GM19238 (cell line): ENCODE results near the gene SRCAP.

ENCODE experiments used
- DNase-seq: peaks from one replicate; pipeline ENCODE4 v3.0.0; 2011; ENCODE audit warnings: low spot score; ENCODE audit not compliant: insufficient read length

Gene SRCAP

DNA sequence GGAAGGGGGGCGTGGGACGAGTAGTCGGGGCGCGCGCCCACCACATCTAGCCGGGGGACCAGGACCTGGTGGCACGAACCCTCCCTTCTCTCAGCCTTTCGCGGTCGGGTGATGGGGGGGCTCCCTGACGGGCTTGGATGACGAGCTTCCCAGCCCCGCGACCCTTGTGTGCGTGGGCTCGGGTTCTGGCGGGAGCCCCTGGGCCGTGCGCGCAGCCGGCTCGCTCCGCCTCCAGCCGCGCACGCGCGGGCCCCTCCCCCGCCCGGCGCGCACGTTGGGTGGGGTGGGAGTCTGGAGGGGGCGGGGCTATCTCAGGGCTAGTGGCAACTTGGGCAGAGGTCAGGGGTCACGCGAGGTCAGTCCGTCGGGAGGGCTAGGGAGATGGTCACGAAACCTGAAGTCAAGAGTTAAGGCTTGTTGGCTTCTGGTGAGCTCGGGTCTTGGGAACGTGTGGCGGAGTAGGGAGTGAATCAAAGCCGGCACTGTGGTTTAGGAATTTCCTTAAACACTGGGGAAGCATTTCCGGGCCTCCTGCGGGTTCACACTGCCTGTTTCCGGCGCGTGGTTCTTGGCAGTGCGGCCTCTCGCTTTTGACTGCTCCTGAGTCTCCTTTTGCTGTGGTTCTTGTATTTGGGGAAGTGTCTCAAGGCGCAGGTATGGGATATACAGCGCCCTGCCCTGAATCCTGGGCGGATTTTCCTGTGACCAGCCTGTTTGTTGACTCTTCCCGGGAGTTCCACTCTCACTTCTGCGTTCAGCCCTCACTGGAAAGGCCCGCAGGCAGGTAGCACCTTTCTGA lies at the start of gene SRCAP:
Gene SRCAP (plus strand): TSS at position 356 of the 799 bp plus-strand sequence. CDS start 1,654 bp downstream, outside the sequence.
- peak; percentile 83 for DNase-seq

DNA sequence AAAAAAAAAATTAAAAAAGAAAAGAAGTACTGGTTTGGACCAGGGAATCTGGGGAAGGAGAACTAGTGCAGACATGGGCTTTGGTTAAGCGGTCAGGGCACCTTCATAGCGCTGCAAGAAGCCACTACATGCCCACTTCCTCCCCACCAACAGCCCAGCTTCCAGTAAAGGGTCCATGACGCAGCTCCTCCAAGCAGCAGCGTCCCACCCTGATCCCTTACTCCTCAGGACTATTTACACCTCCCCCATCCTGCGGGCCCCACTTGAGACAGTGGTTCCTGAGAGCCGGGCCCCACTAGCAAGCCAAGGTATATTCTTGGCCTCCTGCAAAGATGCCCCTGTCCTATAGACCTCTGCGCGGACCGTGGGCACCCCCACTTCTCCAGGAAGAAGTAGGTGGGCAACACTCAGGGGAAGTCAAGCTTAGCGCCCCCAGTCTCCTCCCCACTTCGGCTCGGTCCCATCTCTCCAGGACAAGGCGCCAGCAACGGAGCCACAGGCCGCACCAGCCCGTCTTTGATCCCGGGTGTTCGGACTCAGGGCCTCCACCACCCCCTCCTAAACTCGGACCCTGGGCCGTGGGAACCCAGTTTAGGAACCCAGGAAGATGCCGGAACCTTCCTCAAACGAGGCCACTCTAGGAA lies 49.1 kb upstream of the SRCAP start:
- no peak for DNase-seq

DNA sequence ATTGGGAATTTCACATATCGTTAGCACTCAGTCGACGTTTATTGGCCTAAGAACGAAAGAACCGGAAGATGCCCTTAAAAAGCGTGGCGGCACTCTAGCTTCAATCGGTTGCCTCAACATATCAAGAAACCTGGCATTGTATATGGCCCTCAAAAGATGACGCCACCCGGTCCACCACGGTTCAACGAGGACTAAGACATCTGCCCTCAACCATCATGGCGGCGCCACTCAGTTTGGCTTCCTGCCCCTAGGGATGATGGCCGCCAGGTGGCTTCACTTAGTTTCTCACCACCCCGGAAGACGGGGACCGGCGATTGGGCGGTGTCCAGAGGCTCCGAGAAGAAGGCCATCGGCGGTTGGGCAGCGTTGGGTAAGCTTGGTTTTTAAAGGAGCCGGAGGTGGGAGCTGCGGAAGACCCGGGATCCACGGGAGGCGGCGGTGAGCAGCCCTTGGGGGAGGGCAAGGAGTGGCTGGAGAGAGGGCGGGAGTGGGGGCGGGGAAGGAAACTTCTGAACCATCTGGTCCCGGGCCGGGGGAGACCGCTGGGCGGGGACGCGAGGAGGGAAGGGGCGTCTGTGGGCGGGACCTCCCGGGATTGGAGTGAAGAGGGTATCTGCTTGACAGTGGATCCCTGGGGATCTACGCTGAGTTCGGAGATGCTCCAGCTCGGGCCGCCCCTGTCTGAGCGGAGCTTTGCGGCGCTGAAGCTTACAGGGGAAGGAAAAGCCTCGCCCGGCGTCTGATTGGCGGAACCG lies 48.4 kb upstream of the SRCAP start, which contains the start of gene PRR14:
Gene PRR14 (plus strand): TSS at position 592 of the 755 bp plus-strand sequence. CDS start 686 bp downstream, outside the sequence.
- DNase-seq = peak; percentile 92

DNA sequence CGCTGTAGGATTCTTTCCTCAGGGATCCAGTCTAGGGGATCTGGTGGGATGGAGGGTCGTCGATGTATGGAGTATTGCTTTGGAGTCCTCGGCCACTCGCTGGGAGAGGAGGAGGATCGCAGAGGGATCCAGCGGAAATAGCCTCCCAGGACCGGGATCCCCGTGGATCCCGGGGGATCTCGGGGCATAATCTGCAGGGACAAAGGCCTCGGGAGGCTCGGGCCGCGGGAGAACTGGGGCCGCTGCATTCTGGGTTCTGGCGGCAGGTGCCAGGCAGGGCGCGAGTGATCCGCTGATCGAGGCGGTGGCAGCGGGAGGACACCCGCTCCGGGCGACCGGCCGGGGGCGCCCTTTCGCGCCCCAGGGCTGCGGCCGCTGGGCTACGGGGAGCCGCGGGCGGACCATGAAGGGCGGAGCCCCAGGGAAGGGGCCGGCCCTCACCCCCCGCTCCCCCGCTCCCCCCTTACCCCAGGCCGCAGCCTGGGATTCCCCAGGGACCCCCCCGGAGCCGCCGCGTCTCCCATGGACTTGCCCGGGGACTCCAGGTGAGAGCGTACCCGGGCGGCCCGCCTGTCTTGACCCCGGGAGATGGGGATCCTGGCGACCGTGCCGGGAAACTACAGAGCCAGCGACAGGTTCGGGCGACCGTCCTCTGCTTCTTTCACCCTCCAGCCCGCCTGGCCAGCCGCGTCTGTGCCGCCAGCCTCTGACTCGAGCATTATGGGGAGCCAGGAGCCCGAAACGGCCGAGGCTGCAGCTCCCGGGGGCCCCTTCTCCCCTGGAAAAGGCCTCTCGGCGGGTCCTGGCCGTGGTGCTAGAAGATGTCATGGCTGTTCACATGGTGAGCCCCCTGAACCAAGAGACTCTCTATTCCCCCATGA lies 47.6 kb upstream of the SRCAP start:
- peak; percentile 89 for DNase-seq

DNA sequence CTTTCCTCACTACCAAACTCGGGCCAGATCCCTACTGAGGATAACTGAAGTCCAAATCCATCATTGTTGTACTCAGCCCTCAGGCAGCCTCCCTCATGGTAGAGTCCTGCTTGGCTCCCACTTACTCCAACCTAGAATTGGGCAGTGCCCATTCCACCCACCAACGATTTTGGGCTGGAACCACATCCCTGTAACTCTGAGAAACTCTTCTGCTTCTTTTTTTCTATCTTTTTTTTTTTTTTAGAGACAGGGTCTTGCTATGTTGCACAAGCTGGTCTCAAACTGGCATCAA lies 47.0 kb upstream of the SRCAP start:
- DNase-seq = no peak

DNA sequence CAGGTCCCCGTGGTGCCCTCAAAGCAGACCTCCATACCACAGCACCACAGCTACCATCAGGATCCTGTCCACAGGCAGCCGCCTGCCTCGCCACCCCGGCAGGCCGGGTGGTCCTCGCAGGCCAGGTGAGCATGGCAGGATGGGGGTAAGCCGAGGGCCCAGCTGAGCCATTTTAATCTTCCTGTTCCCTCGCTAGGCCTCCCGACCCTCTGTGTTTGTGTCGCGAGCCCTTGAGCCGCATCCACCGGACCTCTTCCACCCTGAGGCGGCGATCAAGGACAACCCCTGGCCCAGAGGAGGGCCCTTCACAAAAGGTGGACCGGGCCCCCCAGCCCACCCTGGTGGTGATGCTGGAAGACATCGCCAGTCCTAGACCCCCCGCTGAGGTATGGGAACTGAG lies 46.3 kb upstream of the SRCAP start:
- DNase-seq = no peak

DNA sequence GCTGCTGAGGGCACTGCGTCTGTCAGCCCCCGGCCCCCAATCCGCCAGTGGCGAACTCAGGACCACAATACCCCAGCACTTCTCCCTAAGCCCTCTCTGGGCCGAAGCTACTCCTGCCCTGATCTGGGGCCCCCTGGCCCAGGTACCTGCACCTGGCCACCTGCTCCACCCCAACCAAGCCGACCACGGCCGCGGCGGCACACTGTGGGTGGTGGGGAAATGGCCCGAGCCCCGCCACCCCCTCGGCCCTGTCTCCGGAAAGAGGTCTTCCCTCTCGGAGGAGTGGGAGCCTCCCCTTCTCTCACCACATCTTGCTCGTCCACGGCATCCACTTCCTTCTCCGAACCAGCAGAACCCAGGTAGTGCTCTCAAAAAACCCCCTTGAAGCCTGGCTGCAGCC lies 44.1 kb upstream of the SRCAP start:
- DNase-seq = no peak

DNA sequence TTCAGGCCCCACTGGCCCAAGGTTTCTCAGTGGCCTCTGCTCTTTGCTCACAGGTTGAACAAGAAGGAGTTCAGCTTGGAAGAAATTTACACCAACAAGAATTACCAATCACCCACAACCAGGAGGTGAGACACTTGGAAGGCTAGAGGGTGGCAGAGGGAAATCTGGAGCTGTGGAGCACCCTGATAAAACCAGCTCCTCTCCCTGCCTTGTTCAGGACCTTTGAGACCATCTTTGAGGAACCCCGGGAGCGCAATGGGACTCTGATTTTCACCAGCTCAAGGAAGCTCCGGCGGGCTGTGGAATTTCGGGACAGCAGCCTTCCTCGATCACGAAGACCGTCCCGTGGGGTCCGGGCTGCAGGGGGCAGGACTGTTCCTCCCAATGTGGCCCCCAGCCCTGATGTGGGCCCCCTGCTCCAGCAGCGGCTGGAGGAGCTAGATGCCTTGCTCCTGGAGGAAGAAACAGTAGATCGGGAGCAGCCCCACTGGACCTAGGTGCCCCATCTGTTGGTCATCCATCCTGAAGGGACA lies 43.1 kb upstream of the SRCAP start:
- no peak for DNase-seq

DNA sequence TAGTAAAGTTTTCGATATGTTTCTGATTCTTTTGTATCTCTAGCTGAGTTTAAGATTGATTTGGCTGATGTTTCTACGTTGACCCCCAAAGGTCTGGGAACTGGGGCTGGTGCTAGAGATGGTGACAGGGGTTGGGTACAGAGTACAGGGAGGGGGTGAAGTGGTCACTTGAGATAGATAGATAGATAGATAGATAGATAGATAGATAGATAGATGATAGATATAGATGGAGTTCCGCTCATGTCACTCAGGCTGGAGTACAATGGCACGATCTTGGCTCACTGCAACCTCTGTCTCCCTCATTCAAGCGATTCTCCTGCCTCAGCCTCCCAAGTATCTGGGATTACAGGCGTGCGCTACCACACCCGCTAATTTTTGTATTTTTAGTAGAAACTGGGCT lies 42.6 kb upstream of the SRCAP start:
- DNase-seq = no peak

DNA sequence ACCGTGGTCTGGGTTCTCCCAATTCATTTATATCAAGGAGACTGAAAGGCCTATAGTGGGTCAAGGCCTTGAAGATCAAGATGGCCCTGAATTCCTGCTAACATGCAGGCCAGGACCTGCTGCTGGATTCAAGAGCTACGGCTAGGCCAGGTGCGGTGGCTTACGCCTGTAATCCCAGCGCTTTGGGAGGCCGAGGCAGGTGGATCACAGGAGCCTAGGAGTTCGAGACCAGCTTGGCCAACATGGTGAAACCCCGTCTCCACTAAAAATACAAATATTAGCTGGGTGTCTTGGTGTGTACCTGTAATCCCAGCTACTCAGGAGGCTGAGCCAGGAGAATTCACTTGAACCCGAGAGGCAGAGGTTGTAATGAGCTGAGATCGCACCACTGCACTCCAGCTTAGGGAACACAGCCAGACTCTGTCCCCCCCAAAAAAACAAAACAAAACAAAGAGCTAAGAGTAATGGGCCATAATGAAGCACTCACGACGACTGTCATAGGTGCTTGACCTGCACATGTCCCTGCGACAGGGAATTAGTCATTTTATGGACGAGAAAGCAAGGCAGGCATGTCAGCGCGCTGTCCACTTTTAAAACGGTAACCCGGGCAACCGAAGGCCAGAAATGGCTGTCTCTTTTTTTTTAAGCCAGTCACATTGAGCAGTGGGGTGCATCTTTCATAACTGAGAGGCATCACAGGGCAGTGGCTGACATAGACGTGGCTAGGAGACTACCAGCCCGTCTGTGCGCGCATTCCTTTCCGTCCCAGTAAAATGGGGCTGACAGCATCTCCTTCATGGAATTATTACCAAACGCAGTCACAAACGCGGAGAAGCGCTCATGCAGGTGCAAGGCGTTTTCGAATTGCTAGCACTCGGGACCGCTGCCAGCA lies 41.8 kb upstream of the SRCAP start:
- DNase-seq = no peak

DNA sequence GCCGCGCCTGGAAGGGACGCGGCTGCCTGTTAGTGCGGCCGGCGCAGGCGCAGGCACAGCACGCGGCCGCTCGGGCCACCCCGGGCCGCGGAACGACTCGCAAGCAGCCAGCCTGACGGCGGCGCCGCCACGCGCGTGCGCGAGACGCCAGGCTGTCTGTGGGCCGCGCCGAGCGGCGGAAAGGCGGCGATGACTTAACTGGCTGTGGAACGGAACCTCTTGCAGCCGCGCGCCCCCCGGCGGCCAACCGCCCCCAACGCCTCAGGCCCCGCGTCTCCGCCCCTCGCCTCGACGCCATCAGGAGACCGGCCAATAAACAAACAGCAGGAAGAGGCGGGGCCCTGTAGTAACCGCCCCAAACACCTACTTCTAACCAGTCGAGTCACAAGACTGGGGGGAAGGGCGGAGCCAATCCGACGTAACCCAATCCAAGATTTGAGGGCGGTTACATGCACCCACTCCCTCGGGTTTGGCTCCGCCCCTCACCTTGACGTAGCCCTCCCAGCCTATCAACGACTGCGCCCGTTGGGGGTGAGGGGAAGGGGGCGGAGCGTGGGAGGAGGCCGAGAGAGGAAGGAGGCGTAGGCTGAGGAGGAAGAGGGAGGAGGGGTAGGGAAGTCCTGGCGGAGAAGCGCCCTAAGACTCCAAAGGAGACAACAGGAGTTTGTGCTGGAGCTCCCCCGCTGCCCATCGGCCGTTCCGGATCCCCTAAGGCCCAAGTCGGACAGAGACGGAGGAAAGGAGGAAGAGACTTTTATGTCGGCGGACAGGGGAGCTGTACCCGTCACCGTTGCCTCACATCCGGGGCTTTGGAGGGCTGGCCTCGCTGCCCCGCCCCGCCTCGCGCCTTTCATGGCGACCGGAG lies 40.9 kb upstream of the SRCAP start, which contains the start of gene FBRS:
Gene FBRS (plus strand): TSS at position 566 of the 865 bp plus-strand sequence. CDS start 1,088 bp downstream, outside the sequence.
- peak; percentile 94 for DNase-seq

DNA sequence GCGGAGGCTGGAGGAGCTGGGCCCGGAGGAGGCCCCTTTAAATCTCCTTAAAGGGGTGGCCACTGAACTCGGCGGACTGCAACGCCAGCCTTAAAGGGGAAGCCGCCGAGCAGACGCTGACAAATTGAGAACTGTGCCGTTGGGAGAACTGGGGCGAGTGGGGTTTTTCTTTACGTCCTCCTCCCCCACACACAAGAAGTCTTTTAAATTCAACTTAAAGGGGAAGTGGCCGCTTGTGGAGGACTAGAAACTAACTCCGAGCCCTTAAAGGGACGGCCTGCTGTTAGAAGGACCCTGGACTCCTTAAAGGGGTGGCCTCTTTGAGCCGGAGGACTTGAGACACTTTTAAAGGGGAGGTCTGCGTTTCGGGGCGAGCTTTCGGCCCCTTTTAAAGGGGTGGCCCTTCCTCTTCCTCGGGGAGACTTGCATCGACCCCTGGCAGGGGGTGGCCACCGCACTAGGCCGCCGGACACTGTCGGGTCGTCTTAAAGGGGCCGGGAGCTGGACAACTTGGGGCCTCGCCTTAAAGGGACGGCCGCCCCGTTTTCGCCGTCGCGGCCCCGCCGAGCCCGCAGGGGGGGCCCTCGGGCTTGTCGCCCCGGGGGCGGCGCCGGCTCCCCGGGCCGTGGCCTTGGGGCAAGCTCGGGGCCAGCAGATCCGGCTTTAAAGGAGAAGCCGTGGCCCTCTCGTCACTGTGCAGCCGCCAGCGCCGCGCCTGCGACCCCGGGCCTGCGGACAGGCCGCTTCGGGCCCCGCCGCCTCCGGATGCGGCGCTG lies 40.1 kb upstream of the SRCAP start:
- peak; percentile 79 for DNase-seq

DNA sequence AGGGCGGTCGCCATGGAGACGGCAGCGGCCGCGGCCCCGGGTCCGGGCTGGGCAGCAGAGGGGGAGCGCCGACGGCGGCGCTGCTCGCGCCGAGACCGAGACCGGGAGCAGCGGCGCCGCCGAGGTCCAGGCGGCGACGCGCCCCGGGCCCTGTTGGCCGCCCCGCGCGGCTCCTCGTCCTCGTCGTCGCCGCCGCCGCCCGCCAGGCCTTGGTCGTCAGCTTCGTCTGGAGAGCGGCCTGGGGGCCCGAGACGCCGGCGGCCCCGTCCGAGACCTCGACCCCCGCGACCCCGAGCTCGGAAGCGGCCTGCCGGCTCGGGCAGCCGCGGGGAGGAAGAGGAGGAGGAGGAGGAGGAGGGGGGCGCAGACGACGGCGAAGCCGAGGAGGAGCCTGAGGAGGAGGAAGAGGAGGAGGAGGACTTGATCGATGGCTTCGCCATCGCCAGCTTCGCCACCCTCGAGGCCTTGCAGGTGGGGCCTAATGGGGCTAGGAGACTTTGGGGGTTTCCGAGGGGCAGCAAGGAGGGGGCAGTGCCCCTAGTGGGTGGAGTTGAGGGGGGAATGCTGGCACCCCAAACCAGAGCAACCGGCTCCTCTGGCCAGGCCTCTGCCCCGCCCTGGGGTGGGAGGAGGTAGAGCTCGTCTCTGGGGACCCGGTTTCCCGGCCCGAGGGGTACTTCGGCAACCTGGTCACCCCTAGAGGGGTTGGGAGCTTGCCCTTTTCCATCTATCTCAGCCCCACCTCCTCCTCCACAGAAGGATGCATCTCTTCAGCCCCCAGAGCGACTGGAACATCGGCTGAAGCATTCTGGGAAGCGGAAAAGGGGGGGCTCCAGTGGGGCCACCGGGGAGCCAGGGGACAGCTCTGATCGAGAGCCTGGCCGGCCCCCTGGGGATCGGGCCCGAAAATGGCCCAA lies 39.2 kb upstream of the SRCAP start:
- DNase-seq = no peak

DNA sequence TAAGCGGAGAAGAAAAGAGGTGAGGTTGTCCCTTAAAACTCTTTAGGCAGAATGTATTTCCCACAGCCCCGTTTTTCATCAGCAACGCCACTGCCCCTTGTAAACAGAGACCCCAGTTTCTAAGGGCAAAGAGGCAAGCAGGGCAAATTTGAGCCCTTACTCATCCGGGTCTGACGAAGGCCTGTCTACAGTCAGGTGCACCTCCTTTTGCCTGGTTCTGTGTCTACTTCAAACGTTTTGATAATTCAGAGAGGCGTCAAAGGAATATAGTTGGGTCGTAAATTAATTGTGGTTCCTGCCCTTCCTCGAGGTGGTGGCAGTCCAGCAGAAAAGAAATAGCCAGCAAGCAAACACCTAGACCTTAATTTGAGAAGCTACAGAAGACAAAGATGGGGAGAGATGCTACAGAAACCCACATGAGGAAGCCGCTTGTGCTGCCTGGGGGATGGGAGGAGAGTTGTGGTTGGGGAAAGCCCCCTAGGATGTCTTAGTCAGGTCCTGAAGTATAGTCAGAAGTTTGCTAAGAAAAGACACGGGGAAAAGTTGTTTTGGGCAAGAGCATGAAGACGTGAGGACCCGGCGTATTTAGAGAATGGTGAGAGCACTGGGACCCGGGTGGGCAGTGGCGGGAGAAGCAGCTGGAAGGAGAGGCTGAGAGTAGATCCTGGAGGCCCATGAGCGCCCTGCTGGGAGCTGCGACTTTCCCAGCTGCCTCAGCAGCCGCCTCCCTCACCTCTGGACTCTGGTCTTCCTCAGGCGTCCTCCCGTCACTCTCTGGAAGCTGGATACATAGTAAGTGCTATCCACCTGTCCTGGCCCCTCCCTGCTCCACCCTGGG lies 38.3 kb upstream of the SRCAP start:
- peak; percentile 73 for DNase-seq

DNA sequence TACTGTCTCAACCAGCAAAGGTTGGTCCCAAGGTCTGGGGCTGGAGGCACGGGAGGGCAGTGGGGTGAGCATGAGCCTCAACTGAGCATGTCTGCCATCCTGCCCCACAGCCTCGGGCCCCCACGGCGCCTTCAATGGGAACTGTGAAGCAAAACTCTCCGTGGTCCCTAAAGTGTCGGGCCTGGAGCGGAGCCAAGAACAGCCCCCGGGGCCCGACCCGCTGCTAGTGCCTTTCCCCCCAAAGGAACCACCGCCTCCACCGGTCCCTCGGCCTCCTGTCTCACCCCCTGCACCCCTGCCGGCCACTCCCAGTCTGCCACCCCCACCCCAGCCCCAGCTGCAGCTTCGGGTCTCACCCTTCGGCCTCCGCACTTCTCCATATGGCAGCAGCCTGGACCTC lies 36.5 kb upstream of the SRCAP start:
- no peak for DNase-seq

DNA sequence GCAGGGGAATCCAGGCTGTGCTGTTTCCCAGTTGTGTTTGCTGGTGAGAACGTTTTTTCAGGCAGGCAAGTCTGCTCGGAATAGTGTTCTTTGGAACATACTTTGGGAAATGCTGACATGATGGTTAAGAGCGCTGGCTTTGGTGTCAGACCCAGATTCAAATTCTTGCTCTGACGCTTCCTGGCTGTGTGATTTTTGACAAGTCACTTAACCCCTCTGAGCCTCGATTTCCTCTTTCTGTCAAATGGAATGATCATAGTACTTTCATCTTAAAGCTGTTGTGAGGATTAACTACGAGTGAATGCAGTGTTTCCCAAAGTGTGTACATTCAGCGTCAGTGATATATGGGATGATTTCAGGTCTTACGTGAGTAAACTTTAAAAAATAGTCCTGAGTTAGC lies 35.9 kb upstream of the SRCAP start:
- no peak for DNase-seq
